HepG2 (cell line): ENCODE measurements around the gene MFN2. TPM values are rescaled to one million over a fixed set of nuclear protein-coding genes. Genes with fewer than 3 reads are reported as not detected.

Experiments
- GLI4 ChIP-seq: sonication (generic); formaldehyde crosslinking; IDR thresholded peaks from 2 replicates; pipeline ENCODE4 v1.5.1; 2020; ENCODE audit warnings: missing genetic modification reagents, mild to moderate bottlenecking, moderate library complexity, borderline replicate concordance
- KLF12 ChIP-seq: sonication (generic); formaldehyde crosslinking; IDR thresholded peaks from 2 replicates; pipeline ENCODE4 v1.4.0; 2020; ENCODE audit warnings: missing genetic modification reagents, borderline replicate concordance
- MATR3 ChIP-seq: sonication (generic); formaldehyde crosslinking; IDR thresholded peaks from 2 replicates; pipeline ENCODE4 v1.4.0; 2020; ENCODE audit warnings: missing genetic modification reagents
- NR0B2 ChIP-seq: sonication (generic); formaldehyde crosslinking; IDR thresholded peaks from 2 replicates; pipeline ENCODE4 v1.4.0; 2020; ENCODE audit warnings: mild to moderate bottlenecking, missing genetic modification reagents
- ZNF230 ChIP-seq: sonication (generic); formaldehyde crosslinking; IDR thresholded peaks from 2 replicates; pipeline ENCODE4 v1.4.0; 2020; ENCODE audit warnings: mild to moderate bottlenecking, missing genetic modification reagents
- ZNF782 ChIP-seq: sonication (generic); formaldehyde crosslinking; IDR thresholded peaks from 2 replicates; pipeline ENCODE4 v1.4.0; 2020; ENCODE audit warnings: missing genetic modification reagents, mild to moderate bottlenecking, borderline replicate concordance
- polyA plus RNA-seq, 8 experiments: library from polyadenylated mRNA; depleted of rRNA in 3 of 8; stranded (reverse) in 7 of 8; unstranded in 1 of 8; fragments of >200 nt; fragmentation: Illumina TruSeq in 4 of 8; extraction: Trizol in 4 of 8; gene quantifications; 2 replicates each; pipeline versions ENCODE4 v1.2.1 to v1.2.3, GENCODE V29; 2011 to 2016; ENCODE audit warnings: low read depth in 4 of 8, missing spikeins in 1 of 8, mixed read lengths in 1 of 8; ENCODE audit not compliant: insufficient read depth in 1 of 8
- total RNA-seq, 5 experiments: library from RNA; depleted of rRNA; stranded (reverse); fragments of >200 nt; fragmentation: Illumina TruSeq; extraction: Trizol; gene quantifications; 2 replicates each; pipeline ENCODE4 v1.2.3, GENCODE V29; 2016; ENCODE audit warnings: low read depth in 1 of 5
- TF ChIP-seq, protein P1 (sequence below): sonication (generic); formaldehyde crosslinking; IDR thresholded peaks from 2 replicates; pipeline ENCODE4 v1.5.0; 2020; ENCODE audit warnings: missing genetic modification reagents
- TF ChIP-seq, protein P2 (sequence below): sonication (generic); formaldehyde crosslinking; IDR thresholded peaks from 2 replicates; pipeline ENCODE4 v1.8.1; 2022; ENCODE audit warnings: mild to moderate bottlenecking, missing genetic modification reagents
- TF ChIP-seq, protein P3 (sequence below): sonication (generic); formaldehyde crosslinking; IDR thresholded peaks from 2 replicates; pipeline ENCODE4 v1.8.0; 2022; ENCODE audit warnings: missing genetic modification reagents, mild to moderate bottlenecking, moderate library complexity, borderline replicate concordance
- TF ChIP-seq, protein P4 (sequence below): sonication (generic); formaldehyde crosslinking; IDR thresholded peaks from 2 replicates; pipeline ENCODE4 v1.4.0; 2020; ENCODE audit warnings: missing genetic modification reagents
- TF ChIP-seq, protein P5 (sequence below): sonication (generic); formaldehyde crosslinking; IDR thresholded peaks from 2 replicates; pipeline ENCODE4 v1.5.1; 2020; ENCODE audit warnings: mild to moderate bottlenecking, missing genetic modification reagents, borderline replicate concordance
- TF ChIP-seq, protein P6 (sequence below): sonication (generic); formaldehyde crosslinking; IDR thresholded peaks from 2 replicates; pipeline ENCODE4 v1.4.0; 2020; ENCODE audit warnings: mild to moderate bottlenecking, missing genetic modification reagents

Gene MFN2
- total and polyA plus RNA-seq, 2 of the 13 experiments (the other 11 are each of a cell fraction or from before 2014, with no cell fraction given), result 38.7 to 60.9 TPM

DNA sequence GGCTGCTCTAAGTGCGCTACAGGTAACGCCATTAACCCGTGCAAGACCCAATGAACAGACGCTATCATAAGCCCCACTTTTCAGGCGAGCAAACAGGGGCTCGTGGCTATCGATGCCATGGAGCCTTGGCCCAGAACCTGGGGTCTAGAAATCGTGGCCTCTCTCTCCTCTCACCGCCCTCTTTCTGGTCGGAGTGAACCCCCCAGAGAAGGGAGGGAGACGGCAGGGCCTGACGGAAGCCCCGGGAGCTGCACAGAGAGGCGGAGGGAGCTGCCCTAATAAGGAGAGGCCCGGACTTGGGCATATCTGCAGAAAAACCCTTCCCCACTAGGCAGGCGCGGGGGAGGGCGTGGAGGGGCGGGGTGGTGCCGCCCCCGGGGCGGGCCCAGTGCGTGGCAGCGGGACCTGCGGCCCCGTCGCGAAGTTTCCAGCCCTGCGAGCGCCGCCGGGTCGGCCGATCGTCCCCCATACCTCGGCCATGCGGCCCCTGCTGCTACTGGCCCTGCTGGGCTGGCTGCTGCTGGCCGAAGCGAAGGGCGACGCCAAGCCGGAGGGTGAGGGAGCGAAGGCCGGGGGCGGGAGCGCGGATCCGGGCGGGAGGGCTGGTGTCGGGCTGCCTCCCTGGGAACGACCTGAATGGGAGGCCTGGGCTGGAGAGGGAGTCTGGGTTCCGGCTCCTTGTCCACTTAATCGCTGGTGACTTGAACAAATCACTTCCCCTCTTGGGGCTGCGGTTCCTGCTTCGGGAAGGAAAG lies 45.8 kb upstream of the MFN2 start, which contains the start of gene PLOD1 (continued):
- TF ChIP-seq GLI4 (CRISPR knock-in tag) (0 out of 2 replicates have a peak, but pooled peaks have one; percentile 34), ZNF230 (CRISPR knock-in tag) (0 out of 2 replicates have a peak, but pooled peaks have one; percentile 68), KLF12 (CRISPR knock-in tag) (0 out of 2 replicates have a peak, but pooled peaks have one; percentile 49), ZNF782 (CRISPR knock-in tag) (no peak), NR0B2 (peak; percentile 89), MATR3 (no peak)
- TF ChIP-seq, protein P1, sequence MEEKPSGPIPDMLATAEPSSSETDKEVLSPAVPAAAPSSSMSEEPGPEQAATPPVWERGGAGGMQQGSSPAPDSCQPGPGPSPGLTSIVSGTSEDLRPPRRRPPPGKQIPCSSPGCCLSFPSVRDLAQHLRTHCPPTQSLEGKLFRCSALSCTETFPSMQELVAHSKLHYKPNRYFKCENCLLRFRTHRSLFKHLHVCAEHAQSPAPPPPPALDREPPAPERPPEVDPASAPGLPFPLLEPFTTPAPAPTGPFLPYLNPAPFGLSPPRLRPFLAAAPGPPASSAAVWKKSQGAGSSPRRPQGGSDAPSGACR (CRISPR knock-in tag), result no peak
- TF ChIP-seq, protein P2, sequence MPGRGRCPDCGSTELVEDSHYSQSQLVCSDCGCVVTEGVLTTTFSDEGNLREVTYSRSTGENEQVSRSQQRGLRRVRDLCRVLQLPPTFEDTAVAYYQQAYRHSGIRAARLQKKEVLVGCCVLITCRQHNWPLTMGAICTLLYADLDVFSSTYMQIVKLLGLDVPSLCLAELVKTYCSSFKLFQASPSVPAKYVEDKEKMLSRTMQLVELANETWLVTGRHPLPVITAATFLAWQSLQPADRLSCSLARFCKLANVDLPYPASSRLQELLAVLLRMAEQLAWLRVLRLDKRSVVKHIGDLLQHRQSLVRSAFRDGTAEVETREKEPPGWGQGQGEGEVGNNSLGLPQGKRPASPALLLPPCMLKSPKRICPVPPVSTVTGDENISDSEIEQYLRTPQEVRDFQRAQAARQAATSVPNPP (CRISPR knock-in tag), result peak; percentile 93
- TF ChIP-seq, protein P3, sequence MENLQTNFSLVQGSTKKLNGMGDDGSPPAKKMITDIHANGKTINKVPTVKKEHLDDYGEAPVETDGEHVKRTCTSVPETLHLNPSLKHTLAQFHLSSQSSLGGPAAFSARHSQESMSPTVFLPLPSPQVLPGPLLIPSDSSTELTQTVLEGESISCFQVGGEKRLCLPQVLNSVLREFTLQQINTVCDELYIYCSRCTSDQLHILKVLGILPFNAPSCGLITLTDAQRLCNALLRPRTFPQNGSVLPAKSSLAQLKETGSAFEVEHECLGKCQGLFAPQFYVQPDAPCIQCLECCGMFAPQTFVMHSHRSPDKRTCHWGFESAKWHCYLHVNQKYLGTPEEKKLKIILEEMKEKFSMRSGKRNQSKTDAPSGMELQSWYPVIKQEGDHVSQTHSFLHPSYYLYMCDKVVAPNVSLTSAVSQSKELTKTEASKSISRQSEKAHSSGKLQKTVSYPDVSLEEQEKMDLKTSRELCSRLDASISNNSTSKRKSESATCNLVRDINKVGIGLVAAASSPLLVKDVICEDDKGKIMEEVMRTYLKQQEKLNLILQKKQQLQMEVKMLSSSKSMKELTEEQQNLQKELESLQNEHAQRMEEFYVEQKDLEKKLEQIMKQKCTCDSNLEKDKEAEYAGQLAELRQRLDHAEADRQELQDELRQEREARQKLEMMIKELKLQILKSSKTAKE (CRISPR knock-in tag), result no peak
- TF ChIP-seq, protein P4, sequence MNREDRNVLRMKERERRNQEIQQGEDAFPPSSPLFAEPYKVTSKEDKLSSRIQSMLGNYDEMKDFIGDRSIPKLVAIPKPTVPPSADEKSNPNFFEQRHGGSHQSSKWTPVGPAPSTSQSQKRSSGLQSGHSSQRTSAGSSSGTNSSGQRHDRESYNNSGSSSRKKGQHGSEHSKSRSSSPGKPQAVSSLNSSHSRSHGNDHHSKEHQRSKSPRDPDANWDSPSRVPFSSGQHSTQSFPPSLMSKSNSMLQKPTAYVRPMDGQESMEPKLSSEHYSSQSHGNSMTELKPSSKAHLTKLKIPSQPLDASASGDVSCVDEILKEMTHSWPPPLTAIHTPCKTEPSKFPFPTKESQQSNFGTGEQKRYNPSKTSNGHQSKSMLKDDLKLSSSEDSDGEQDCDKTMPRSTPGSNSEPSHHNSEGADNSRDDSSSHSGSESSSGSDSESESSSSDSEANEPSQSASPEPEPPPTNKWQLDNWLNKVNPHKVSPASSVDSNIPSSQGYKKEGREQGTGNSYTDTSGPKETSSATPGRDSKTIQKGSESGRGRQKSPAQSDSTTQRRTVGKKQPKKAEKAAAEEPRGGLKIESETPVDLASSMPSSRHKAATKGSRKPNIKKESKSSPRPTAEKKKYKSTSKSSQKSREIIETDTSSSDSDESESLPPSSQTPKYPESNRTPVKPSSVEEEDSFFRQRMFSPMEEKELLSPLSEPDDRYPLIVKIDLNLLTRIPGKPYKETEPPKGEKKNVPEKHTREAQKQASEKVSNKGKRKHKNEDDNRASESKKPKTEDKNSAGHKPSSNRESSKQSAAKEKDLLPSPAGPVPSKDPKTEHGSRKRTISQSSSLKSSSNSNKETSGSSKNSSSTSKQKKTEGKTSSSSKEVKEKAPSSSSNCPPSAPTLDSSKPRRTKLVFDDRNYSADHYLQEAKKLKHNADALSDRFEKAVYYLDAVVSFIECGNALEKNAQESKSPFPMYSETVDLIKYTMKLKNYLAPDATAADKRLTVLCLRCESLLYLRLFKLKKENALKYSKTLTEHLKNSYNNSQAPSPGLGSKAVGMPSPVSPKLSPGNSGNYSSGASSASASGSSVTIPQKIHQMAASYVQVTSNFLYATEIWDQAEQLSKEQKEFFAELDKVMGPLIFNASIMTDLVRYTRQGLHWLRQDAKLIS (CRISPR knock-in tag), result no peak
- TF ChIP-seq, protein P5, sequence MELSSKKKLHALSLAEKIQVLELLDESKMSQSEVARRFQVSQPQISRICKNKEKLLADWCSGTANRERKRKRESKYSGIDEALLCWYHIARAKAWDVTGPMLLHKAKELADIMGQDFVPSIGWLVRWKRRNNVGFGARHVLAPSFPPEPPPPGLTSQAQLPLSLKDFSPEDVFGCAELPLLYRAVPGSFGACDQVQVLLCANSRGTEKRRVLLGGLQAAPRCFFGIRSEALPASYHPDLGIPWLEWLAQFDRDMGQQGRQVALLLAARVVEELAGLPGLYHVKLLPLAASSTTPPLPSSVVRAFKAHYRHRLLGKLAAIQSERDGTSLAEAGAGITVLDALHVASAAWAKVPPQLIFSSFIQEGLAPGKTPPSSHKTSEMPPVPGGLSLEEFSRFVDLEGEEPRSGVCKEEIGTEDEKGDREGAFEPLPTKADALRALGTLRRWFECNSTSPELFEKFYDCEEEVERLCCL (CRISPR knock-in tag), result no peak
- TF ChIP-seq, protein P6, sequence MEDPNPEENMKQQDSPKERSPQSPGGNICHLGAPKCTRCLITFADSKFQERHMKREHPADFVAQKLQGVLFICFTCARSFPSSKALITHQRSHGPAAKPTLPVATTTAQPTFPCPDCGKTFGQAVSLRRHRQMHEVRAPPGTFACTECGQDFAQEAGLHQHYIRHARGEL, result no peak
